ENCODE measurements around the gene VCL. TPM values are rescaled to one million over a fixed set of nuclear protein-coding genes. Genes with fewer than 3 reads are reported as not detected.
A peak's percentile ranks its signal among the peaks of the same experiment; 100 is the strongest.
"Not testable (repeated sequence)": the region's sequence is repeated elsewhere in the genome, so short reads cannot be mapped to it uniquely, and the experiment has no call there.

The VCL gene
- total RNA-seq, 1 donor from 2014 or later, result 165 TPM

DNA sequence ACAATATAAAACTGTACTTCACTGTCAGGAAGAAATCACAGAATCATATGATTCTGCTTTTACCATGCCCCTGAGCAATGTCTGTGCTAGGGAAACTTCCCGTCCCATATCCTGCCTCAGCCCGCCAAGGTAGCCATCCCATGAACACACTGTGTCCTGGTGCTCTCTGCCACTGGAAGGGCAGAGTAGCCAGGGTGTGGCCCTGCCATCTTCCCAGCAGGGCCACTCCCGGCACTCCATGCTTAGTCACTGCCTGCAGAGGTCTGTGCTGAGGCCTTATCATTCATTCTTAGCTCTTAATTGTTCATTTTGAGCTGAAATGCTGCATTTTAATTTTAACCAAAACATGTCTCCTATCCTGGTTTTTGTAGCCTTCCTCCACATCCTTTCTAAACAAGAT is 120.9 kb downstream of the VCL start:
- DNase-seq (ENCODE audit: low spot score) (no peak), ATAC-seq (peak; percentile 21)
- intact Hi-C loops (cut with DNase I), result no loop called here

DNA sequence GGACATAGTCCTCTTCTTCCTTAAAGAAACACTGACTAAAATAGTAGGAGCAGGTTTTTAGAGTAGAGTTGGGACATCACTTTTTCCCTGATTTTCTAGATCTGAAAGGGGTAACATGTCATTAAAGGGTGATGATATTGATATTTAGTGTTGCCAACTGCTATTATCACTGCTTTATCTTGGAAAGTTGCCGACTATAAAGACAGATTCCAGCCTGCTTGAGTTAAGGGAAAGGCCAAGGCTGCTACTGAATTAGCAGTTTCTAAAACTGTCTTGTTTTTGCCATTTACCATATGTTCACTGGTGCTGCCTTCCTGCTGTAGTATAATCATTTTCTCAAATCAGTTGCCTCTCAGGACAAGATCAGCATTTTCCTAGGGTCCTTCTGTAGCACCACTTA is 123.0 kb downstream of the VCL start:
- peak; percentile 22 for ATAC-seq
- intact Hi-C loops (cut with DNase I), result no loop called here
- DNase-seq (ENCODE audit: low spot score), result no peak

DNA sequence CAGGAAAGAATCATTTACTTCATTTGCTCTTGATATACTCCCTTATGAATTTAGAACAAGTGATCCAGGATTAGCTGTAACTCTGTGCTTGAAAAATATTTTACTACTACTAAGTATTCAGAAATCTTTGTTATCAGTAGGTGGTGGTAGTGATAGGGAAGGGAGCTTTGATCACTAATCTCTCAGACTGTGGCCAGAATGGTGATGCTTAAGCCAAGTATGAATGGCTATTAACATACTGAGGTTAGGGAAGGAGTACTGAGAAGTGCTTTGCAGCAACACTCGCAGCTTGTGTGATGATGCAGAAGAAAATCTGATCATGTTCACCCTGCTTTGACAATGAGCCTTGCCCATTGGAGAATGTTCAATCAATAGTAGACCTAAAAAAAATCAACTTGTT is 123.5 kb downstream of the VCL start:
- DNase-seq (ENCODE audit: low spot score) (no peak), ATAC-seq (peak; percentile 14)
- intact Hi-C loops (cut with DNase I), result no loop called here

DNA sequence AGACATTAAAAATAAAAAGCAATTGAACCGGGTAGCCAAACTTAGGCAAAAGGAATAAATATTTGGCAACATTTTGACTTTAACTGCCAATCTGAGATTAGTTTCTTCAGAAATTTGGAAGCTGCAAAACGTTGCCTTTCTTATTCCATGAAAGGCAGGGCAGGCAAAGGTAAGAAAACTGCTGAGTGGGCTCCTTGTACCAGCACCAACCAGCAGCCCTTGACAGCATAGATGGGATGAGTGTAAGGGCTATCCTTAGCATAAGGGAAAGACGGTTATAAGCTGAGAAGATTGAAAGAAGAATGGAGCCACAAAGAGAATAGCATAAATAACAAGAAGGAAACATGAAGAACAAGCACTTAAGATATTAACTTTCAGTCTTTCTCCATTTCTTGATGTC is 124.1 kb downstream of the VCL start:
- intact Hi-C loops (cut with DNase I), result no loop called here
- ATAC-seq (no peak), DNase-seq (ENCODE audit: low spot score) (no peak)

DNA sequence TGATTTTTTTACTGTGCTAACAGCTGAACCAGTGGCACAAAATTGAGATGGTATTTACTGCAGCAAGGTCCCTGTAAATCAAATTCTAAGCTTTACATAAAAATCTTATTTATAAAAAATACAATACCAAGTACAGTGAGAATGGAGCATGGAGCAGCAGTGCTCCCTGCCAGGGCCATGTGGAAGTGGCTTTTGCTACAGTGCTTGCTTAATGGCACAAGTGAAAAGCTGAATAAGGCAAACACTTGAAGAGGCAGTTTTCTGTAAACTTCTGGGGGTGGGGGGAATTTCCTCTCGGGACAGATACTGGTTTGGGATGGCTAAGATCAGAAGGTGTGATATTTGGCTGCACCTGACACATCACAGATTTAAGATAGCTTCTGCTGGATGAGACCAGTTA is 125.2 kb downstream of the VCL start:
- ATAC-seq, result no peak
- DNase-seq (ENCODE audit: low spot score), result no peak
- intact Hi-C loops (cut with DNase I), result no loop called here

DNA sequence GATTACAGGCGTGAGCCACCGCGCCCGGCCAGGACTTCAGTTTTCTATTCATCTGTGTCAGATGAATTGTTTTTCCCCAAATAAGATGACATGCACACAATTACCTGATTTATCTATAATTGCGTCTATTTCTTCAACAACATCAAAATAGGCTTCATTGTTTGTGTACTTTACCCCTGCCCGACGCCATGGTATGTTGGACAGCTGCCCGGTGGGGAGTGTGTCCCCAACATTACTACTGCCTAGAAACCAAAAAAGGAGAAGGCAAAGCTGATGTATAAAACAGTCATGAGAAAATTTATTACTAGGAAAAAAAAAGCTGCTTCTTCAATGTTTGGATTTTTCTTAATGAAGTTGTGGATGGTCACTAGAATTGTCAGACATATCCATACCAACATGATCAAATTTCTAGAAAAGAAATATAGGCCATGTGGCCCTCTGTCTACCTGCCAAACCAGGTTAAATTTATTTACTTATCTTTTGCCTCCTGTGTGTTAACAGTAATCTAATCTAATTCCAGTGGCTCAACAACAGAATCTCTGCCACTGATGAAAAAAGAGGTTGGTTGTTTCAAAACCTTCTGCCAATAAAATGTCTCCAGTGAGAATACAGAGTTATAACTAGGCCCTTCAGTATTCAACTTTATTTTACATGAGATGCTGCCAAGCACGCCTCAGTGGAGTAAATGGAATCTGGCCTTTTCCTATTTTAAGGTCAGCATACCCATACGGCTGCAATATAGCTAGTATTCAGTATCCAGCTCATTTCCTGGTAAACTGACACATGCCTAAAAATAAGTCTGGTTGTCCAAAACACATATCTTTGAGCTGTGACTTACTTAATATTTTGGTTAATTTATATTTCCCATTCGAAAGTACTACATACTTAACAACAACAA is 136.3 kb downstream of the VCL start:
- DNase-seq (ENCODE audit: low spot score) (no peak), ATAC-seq (no peak)
- intact Hi-C loops (cut with DNase I), result no loop called here

DNA sequence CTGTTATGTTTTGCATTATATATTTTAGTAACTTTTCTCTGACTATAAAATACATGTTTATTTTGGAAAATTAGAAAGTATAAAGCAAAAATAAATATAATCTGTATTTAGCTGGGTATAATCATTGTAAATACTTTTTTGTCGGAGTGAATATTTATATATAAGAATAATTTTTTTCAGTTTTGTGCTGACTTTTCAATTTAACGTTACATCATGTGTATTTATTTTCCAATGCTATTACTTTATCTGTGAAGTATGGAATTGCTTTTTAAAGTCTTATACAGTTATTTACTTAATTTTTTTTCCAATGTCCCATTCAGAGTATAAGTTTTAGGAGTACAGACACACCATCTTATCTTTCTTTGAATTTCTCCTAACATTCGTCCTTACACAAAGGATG is 137.5 kb downstream of the VCL start:
- DNase-seq (ENCODE audit: low spot score), result no peak
- no peak for ATAC-seq
- intact Hi-C loops (cut with DNase I), result no loop called here

DNA sequence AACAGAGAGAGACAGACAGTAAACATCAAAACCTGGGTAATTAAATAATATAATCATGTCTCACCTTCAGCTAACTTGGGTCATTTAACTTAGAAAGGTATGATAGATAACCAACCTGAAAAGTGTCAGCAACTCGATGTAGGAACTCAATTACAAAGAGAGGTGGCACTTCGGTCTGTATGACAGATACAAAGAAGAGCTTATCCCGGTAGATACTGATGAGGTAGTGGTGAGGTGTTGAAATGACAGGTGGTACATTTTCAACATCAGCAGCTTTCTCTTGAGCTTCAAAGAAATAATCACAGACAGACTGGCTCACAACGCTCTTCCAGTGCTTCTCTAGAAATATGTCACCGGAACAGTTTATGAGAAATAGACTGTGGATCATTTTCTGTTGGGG is 140.1 kb downstream of the VCL start:
- no peak for ATAC-seq
- intact Hi-C loops (cut with DNase I), result no loop called here
- no peak for DNase-seq (ENCODE audit: low spot score)

DNA sequence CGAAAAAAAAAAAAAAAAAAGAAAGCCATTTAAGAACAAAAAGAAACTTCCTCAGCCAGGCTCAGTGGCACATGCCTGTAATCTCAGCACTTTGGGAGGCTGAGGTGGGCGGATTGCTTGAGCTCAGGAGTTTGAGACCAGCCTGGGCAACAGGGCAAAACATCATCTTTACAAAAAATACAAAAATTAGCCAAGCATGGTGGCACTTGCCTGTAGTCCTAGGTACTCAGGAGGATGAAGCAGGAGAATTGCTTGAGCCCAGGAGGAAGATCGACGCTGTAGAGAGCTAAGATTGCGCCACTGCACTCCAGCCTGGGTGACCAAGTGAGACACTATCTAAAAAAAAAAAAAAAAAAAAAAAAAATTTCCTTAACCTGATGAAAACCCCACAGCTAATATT is 140.7 kb downstream of the VCL start:
- intact Hi-C loops (cut with DNase I); ATAC-seq; DNase-seq (ENCODE audit: low spot score): not testable (repeated sequence)

DNA sequence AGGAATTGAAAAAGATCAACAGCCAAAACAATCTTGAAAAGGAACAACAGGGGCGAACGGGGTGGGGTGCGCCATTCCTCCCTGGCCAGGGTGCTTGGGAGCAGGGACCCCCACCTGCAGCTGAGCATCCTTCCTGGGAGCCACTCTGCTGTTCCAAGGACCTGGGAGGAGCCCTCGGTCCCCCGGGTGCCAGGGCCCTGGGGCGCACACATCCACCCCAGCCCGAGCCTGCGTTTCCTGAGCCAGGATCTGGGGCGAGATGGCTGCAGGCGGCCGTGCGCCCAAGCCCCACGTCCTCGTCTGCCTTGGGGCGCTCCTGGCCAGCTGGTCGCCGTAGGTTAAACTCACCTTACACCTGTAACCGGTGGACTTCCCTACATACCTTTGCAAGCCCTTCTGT is 142.1 kb downstream of the VCL start:
- no peak for ATAC-seq
- no peak for DNase-seq (ENCODE audit: low spot score)
- intact Hi-C loops (cut with DNase I), result no loop called here

DNA sequence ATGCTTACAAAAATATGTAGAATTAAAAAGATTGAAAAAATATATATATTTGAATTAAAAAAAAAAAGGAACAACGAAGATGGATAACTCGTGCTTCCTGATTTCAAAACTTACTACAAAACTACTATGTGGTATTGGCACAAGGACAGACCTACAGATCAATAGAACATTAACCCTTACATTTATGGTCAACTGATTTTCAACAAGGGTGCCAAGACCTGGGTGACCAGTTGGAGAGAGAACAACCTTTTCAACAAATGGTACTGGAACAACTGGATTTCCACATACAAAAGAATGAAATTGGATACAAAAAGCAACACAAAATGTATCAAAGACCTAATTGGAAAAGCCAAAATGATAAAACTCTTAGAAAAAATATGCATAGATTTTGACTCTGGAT is 142.6 kb downstream of the VCL start:
- ATAC-seq (no peak), DNase-seq (ENCODE audit: low spot score) (no peak)
- intact Hi-C loops (cut with DNase I), result no loop called here

DNA sequence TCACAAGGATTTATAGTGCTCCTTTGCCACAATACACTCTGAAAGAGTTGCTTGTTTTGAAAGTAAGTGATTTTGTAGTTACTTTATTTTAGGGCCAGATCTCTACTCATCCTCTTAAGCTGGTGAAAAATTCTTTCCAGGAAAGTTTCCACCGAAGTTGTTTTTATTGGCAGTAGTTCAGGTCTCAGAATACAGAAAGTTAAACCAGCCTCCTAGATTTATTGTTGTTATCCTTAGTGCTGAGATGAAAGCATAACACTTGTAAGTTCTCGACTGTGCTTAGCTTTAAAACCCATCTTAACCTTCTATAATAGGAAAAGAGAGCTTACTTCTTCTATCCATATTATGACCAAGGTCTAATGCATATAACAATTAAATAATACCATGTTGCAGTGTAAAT is 147.2 kb downstream of the VCL start:
- DNase-seq (ENCODE audit: low spot score) (no peak), ATAC-seq (peak; percentile 87)
- intact Hi-C loops (cut with DNase I), result no loop called here

DNA sequence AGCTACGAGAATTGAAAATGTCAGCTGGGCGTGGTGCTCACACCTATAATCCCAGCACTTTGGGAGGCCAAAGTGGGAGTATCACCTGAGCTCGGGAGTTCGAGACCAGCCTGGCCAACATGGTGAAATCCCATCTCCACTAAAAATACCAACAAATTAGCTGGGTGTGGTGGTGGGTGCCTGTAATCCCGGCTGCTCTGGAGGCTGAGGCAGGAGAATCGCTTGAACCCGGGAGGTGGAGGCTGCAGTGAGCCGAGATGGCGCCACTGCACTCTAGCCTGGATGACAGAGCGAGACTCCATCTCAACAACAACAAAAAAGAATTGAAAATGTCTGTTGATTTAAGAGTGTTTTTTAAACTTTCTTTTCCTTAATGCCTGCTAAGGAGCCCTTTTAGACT is 149.1 kb downstream of the VCL start:
- intact Hi-C loops (cut with DNase I); ATAC-seq; DNase-seq (ENCODE audit: low spot score): not testable (repeated sequence)

DNA sequence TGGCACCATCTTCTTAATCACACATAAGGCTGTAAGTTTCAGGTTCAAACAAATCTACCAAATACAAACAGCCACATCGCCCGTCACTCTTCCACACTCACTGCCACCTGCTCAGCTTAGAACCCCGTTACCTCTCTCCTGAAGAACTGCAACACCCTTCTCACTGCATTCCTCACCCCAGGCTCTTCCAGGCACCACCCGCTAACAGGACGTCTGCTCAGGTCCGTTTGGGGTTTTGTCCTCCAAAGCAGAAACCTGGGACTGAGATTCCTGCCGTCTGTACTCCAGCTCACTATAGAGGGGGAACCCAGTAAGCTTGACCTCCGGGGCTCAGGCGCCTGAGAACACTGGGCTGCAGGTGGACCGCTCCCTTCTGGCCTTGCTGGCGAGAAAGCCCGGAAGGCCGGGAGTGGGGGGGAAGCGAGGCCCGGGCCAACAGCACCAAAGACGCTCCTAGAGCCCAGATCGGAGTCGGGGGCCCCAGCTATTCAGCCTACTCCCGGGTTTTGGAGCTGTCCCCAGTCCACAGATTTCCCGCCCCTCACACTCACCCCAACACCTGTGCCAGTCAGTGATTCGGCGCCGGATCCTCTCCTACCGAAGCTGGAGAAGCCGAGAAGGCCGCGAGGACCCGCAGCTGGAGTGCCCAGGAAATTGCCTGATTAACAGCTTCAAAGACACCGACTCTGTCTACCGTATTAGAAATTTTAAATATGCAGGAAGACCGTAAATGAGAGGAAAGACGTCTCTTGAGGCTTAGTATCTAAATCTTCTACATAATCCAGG is 152.5 kb downstream of the VCL start, which contains the start of gene AP3M1:
Gene AP3M1, minus strand, starts transcription at position 625 of the 786 bp plus-strand sequence. CDS start 12,449 bp downstream, outside the sequence.
- intact Hi-C loops (cut with DNase I), result no loop called here
- peak; percentile 79 for ATAC-seq
- DNase-seq (ENCODE audit: low spot score), result peak; percentile 89

DNA sequence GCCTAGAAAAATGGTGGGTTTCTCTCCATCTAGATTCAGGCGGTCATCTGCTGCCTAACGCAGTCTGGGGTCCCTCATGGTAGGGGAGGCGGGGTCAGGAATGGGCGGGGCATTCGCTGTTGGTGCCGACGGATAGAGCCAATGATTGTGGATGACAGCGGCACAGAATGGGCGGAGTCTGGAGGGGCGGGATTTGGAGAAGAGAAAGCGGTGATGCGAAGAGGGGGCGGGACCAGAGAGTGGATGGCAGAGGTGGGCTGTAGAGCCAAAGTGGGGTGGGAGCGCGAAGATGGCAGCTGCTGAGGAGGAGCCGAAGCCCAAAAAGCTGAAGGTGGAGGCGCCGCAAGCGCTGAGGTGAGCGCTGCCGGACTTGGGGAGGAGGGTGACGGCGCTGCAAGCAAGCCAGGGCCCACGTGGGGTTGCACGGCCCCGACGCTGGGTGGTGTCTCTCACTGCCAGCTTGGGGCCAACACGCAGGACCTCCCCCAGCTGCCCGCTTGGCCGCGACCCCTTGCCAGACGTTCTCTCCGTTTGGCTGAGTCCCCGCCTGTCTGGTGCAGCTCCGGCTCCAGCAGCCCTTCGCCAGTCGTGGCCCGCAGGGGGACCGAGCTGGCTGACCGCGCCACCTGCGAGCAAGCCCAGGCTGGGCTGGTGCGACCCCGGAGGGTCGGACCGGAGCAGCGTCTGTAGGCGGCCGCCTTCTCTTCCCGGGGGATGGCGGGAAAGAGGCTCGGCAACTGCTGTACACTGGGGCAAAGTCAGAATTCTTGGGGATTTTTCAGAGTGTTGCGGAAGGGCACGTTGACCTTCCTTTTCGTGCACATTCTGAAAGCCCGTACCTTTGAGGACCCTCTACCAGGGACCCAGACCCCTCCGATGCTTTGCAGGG is 153.3 kb downstream of the VCL start, which contains the start of gene ADK:
Gene ADK, plus strand, starts transcription at position 232 of the 889 bp plus-strand sequence. Its CDS starts 58 bp downstream, at position 290.
- ATAC-seq, result peak; percentile 99
- peak; percentile 100 for DNase-seq (ENCODE audit: low spot score)
- intact Hi-C loops (cut with DNase I), result no loop called here

DNA sequence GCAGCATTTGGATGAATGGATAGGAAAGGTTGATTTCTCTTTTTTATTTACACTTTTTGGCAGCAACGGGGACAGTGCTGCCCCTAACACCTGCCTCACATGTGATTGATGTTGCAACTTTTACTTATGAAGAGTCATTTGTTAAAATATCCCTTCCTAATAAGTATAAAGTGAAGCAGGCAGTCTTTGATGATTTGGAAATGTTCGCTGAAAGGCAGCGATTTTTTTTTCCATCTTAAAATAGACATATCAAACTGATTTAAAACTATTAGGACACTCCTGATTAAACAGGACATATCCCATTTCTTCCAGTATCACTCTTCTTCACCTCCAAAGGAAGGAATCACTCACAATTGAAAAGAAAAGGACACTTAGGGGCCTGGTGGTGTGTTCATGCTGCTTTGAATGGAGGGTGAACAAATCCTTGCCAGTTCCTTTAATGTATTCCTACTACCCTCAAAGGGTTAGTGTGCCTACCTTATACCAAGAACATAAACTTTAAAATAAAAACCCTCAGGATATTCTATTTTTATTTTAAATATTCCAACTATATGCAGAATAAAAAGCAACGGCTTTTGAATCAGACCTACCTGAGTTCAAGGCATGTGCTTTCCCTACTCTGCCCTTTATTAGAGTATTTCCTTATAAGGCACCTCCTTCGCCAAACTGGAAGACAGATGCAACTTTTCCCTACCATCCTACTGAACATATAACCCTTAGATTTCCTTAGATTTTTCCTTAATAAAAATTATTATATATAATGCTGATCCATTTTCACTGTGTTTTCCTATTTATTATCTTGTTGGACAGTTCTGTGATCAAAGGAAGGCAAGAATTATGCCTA is 154.2 kb downstream of the VCL start:
- DNase-seq (ENCODE audit: low spot score) (no peak), ATAC-seq (peak; percentile 4)
- intact Hi-C loops (cut with DNase I), result no loop called here

DNA sequence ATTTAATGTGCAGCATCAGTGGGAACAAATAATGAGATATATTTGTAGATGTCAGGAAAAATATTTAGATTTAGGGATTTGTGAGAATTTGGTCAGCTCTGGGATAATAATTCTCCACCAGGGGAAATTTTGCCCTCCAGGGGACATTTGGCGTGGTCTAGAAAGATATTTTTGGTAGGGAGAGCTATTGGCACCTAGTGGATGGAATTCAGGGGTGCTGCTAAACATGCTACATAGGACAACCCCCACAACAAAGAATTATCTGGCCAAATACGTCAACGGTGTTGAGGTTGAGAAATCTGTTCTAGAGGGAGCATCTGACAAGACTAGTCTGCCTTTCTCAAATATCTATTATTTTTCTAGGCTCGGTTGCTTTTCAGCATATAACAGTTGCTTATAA is 155.2 kb downstream of the VCL start:
- no peak for DNase-seq (ENCODE audit: low spot score)
- intact Hi-C loops (cut with DNase I), result no loop called here
- no peak for ATAC-seq

DNA sequence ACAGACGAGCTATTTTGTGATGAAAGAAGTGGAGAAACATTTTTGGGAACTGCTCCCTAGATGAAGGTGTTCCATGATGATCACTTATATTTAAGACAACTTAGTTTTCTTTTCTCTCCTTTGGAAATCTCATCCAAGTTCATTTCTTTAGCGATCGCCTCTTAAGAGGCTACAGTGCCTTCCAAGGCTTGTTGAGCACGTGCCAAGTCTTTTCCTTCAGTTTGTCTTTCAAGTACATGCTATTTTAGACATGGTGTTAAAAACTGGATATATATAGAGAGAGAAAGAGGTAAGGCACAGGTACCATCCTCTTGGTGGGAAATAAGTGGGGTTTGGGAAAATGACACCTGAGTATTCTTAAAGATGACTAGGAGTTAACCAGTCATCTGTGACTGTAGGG is 155.8 kb downstream of the VCL start:
- intact Hi-C loops (cut with DNase I), result no loop called here
- ATAC-seq, result no peak
- no peak for DNase-seq (ENCODE audit: low spot score)
